ENCODE measurements around the gene PTX4. TPM values are rescaled to one million over a fixed set of nuclear protein-coding genes. Genes with fewer than 3 reads are reported as not detected.

PTX4 gene
- polyA plus RNA-seq, 3 donors = 0.19 TPM; not detected in 2

GRCh38 chr16:1477033-1477432 lies 11.7 kb downstream of the PTX4 start:
- Mint-ChIP-seq H3K9me3 (peaks cover 0 to 5% (median 0%) of the 10 kb centered on the region in 7 donors), H3K4me3 (no peak overlapping the region), H3K36me3 (peaks cover 2 to 8% of the 10 kb centered on the region in 2 donors), H3K4me1 (peaks cover 44% of the 10 kb centered on the region), H3K27me3 (ENCODE audit: low read depth in 3 of 3) (peaks cover 0 to 5% (median 0%) of the 10 kb centered on the region in 3 donors), H3K27ac (no peak overlapping the region)
- no peak for TF ChIP-seq CTCF (IDR thresholded peaks at IDR 0.05)
- Histone ChIP-seq H3K36me3 (replicated peaks in 1 of 2; ENCODE audit: control insufficient read depth in 1 of 2, insufficient read depth in 2 of 2, low read length in 2 of 2) (no peaks in the 10 kb centered on the region), H3K4me1 (ENCODE audit: control insufficient read depth in 1 of 2, insufficient read depth in 2 of 2, low read length in 2 of 2) (peaks cover 47 to 58% of the 10 kb centered on the region in 2 donors), H3K27ac (ENCODE audit: low read depth in 1 of 2, low read length in 2 of 2) (no peak overlapping the region), H3K9ac (ENCODE audit: insufficient read depth, low read length, poor library complexity, severe bottlenecking) (no peak overlapping the region), H2AFZ (ENCODE audit: insufficient read depth, low read depth, low read length, poor library complexity, severe bottlenecking) (no peak overlapping the region), H3K79me2 (ENCODE audit: insufficient read depth, low read length) (peaks cover 40% of the 10 kb centered on the region), H3K4me2 (replicated peaks; ENCODE audit: extremely low read depth, low read length, poor library complexity, severe bottlenecking) (no peak overlapping the region), H3K4me3 (replicated peaks in 1 of 3; ENCODE audit: low read depth in 2 of 3, low read length in 3 of 3) (no peak overlapping the region), H3K9me3 (replicated peaks in 1 of 2; ENCODE audit: control insufficient read depth in 1 of 2, insufficient read depth in 1 of 2, low read length in 2 of 2) (no peaks in the 10 kb centered on the region), H3K27me3 (ENCODE audit: control insufficient read depth in 2 of 2, insufficient read depth in 2 of 2, low read length in 2 of 2) (no peaks in the 10 kb centered on the region), H4K20me1 (ENCODE audit: insufficient read depth, low read length) (no peaks in the 10 kb centered on the region)
- DNase-seq = no peak
- WGBS (ENCODE audit: insufficient coverage) = 100% methylated on average over 7 of the region's 10 CpGs
- intact Hi-C loops (cut with micrococcal nuclease) = loop anchor here in 1 of 2 donors (10.0 kb wide), 2 partner anchors 138 to 298 kb away; partner anchors contain the start of genes CRAMP1, EME2, IFT140 and MRPS34

- peaks cover 54 to 58% of the 10 kb centered on the region in 2 donors for H3K4me1 ChIP-seq (ENCODE audit: control insufficient read depth in 1 of 2, insufficient read depth in 2 of 2, low read length in 2 of 2)
Observed at GRCh38 chr16:1475552-1476114, 13.1 kb downstream of the PTX4 start.

More at GRCh38 chr16:1475552-1476114, 13.1 kb downstream of the PTX4 start:
- Mint-ChIP-seq H3K27ac (peak overlapping the region; percentile 81 to 93 (median 89)), H3K27me3 (ENCODE audit: low read depth in 3 of 3) (peaks cover 0 to 4% (median 0%) of the 10 kb centered on the region in 3 donors), H3K9me3 (peaks cover 0 to 7% (median 4%) of the 10 kb centered on the region in 7 donors), H3K36me3 (peaks cover 4 to 8% of the 10 kb centered on the region in 2 donors), H3K4me1 (peaks cover 45% of the 10 kb centered on the region), H3K4me3 (peak overlapping the region; percentile 74 to 91)
- no peak for TF ChIP-seq CTCF (IDR thresholded peaks at IDR 0.05)
- Histone ChIP-seq H3K4me3 (replicated peaks in 1 of 3; ENCODE audit: low read depth in 2 of 3, low read length in 3 of 3) (peak overlapping the region; percentile 61 to 81 (median 77)), H2AFZ (ENCODE audit: insufficient read depth, low read depth, low read length, poor library complexity, severe bottlenecking) (peak overlapping the region; percentile 90), H3K27me3 (ENCODE audit: control insufficient read depth in 2 of 2, insufficient read depth in 2 of 2, low read length in 2 of 2) (no peaks in the 10 kb centered on the region), H3K36me3 (replicated peaks in 1 of 2; ENCODE audit: control insufficient read depth in 1 of 2, insufficient read depth in 2 of 2, low read length in 2 of 2) (no peaks in the 10 kb centered on the region), H3K9ac (ENCODE audit: insufficient read depth, low read length, poor library complexity, severe bottlenecking) (peak overlapping the region; percentile 96), H3K79me2 (ENCODE audit: insufficient read depth, low read length) (peaks cover 53% of the 10 kb centered on the region), H3K27ac (ENCODE audit: low read depth in 1 of 2, low read length in 2 of 2) (peak overlapping the region; percentile 79 to 99), H3K9me3 (replicated peaks in 1 of 2; ENCODE audit: control insufficient read depth in 1 of 2, insufficient read depth in 1 of 2, low read length in 2 of 2) (no peaks in the 10 kb centered on the region), H3K4me2 (replicated peaks; ENCODE audit: extremely low read depth, low read length, poor library complexity, severe bottlenecking) (peak overlapping the region; percentile 84), H4K20me1 (ENCODE audit: insufficient read depth, low read length) (no peaks in the 10 kb centered on the region)
- WGBS (ENCODE audit: insufficient coverage) = 62% methylated on average over 13 of the region's 15 CpGs
- DNase-seq = no peak
- intact Hi-C loops (cut with micrococcal nuclease) = loop anchor here in 1 of 2 donors (10.0 kb wide), 2 partner anchors 139 to 299 kb away; partner anchors contain the start of genes CRAMP1, EME2, IFT140 and MRPS34

Data from CD14-positive monocyte (primary cell).